HepG2 (cell line): ENCODE measurements around the gene MKS1. TPM values are rescaled to one million over a fixed set of nuclear protein-coding genes. Genes with fewer than 3 reads are reported as not detected.

Experiments used
- ATF6 ChIP-seq: sonication (generic); formaldehyde crosslinking; conservative IDR thresholded peaks from 2 replicates; pipeline ENCODE4 v1.4.0; 2020; ENCODE audit warnings: missing genetic modification reagents
- HNF1B ChIP-seq: sonication (generic); formaldehyde crosslinking; IDR thresholded peaks from 2 replicates; pipeline ENCODE4 v1.5.1; 2020; ENCODE audit warnings: mild to moderate bottlenecking, moderate library complexity, missing genetic modification reagents
- IRF9 ChIP-seq: sonication (generic); formaldehyde crosslinking; IDR thresholded peaks from 2 replicates; pipeline ENCODE4 v1.8.0; 2022; ENCODE audit warnings: missing genetic modification reagents, mild to moderate bottlenecking, borderline replicate concordance
- NFIC ChIP-seq: IDR thresholded peaks from 2 replicates; pipeline ENCODE4 v1.6.1; 2012; ENCODE audit warnings: mild to moderate bottlenecking, low read length, inconsistent platforms
- SOX13 ChIP-seq, 3 experiments: fragments of 450-650 bp in 1 of 3; sonication (generic) in 1 of 3; formaldehyde crosslinking in 1 of 3; IDR thresholded peaks in 2 of 3; conservative IDR thresholded peaks in 1 of 3; 2 replicates each; pipeline versions ENCODE4 v1.5.0 to v1.6.1; 2016 to 2020; ENCODE audit warnings: antibody characterized with exemption in 1 of 3, mild to moderate bottlenecking in 1 of 3, missing compliant biosample characterization in 1 of 3, missing genetic modification reagents in 1 of 3, moderate library complexity in 1 of 3
- SRSF4 ChIP-seq: fragments of 200-400 bp; formaldehyde crosslinking; IDR thresholded peaks from one replicate; pipeline ENCODE4 v1.6.1; 2018; ENCODE audit warnings: mild to moderate bottlenecking, low read depth, low read length, moderate library complexity; ENCODE audit not compliant: poor library complexity, severe bottlenecking
- TFDP2 ChIP-seq: sonication (generic); formaldehyde crosslinking; IDR thresholded peaks from 2 replicates; pipeline ENCODE4 v1.4.0; 2020; ENCODE audit warnings: missing genetic modification reagents
- ZNF136 ChIP-seq: sonication (generic); formaldehyde crosslinking; IDR thresholded peaks from 2 replicates; pipeline ENCODE4 v1.8.1; 2022; ENCODE audit warnings: low read depth, mild to moderate bottlenecking, moderate library complexity, missing genetic modification reagents
- ZNF567 ChIP-seq: sonication (generic); formaldehyde crosslinking; IDR thresholded peaks from 2 replicates; pipeline ENCODE4 v1.8.1; 2023; ENCODE audit warnings: mild to moderate bottlenecking, missing genetic modification reagents, borderline replicate concordance
- ZNF615 ChIP-seq: sonication (generic); formaldehyde crosslinking; IDR thresholded peaks from 2 replicates; pipeline ENCODE4 v1.5.0; 2020; ENCODE audit warnings: mild to moderate bottlenecking, missing genetic modification reagents, borderline replicate concordance
- ZSCAN12 ChIP-seq: sonication (generic); formaldehyde crosslinking; IDR thresholded peaks from 2 replicates; pipeline ENCODE4 v1.9.0; 2021; ENCODE audit warnings: mild to moderate bottlenecking, missing genetic modification reagents
- polyA plus RNA-seq, 8 experiments: library from polyadenylated mRNA; depleted of rRNA in 3 of 8; stranded (reverse) in 7 of 8; unstranded in 1 of 8; fragments of >200 nt; fragmentation: Illumina TruSeq in 4 of 8; extraction: Trizol in 4 of 8; gene quantifications; 2 replicates each; pipeline versions ENCODE4 v1.2.1 to v1.2.3, GENCODE V29; 2011 to 2016; ENCODE audit warnings: low read depth in 4 of 8, missing spikeins in 1 of 8, mixed read lengths in 1 of 8; ENCODE audit not compliant: insufficient read depth in 1 of 8
- total RNA-seq, 5 experiments: library from RNA; depleted of rRNA; stranded (reverse); fragments of >200 nt; fragmentation: Illumina TruSeq; extraction: Trizol; gene quantifications; 2 replicates each; pipeline ENCODE4 v1.2.3, GENCODE V29; 2016; ENCODE audit warnings: low read depth in 1 of 5
- TF ChIP-seq, protein P1 (sequence below): sonication (generic); formaldehyde crosslinking; IDR thresholded peaks from 2 replicates; pipeline ENCODE4 v1.5.0; 2020; ENCODE audit warnings: missing genetic modification reagents
- TF ChIP-seq, protein P2 (sequence below): sonication (generic); formaldehyde crosslinking; IDR thresholded peaks from 2 replicates; pipeline ENCODE4 v1.4.0; 2020; ENCODE audit warnings: mild to moderate bottlenecking, missing genetic modification reagents, borderline replicate concordance

MKS1 gene
- total and polyA plus RNA-seq, 2 of the 13 experiments (the other 11 are each of a cell fraction or from before 2014, with no cell fraction given), result 16.1 to 26.3 TPM

- 0 out of 2 replicates have a peak, but pooled peaks have one; percentile 54 for TF ChIP-seq ATF6
- TF ChIP-seq NFIC, result no peak
- TF ChIP-seq SOX13 (IDR thresholded peaks at IDR 0.05), result no peak
- peak in 1 of 2 experiments; percentile 26; a peak in 1 of 4 replicates for TF ChIP-seq SOX13 (CRISPR knock-in tag; conservative IDR thresholded peaks at IDR 0.05 in 1 of 2, IDR thresholded peaks at IDR 0.05 in 1 of 2)
- TF ChIP-seq ZNF615 (CRISPR knock-in tag), result no peak; the same call in 1 of the 2 replicates
- peak; percentile 92; the same call in 1 of the 2 replicates for TF ChIP-seq ZNF136 (CRISPR knock-in tag)
- TF ChIP-seq, protein P1, sequence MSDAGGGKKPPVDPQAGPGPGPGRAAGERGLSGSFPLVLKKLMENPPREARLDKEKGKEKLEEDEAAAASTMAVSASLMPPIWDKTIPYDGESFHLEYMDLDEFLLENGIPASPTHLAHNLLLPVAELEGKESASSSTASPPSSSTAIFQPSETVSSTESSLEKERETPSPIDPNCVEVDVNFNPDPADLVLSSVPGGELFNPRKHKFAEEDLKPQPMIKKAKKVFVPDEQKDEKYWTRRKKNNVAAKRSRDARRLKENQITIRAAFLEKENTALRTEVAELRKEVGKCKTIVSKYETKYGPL (CRISPR knock-in tag), result no peak
- TF ChIP-seq, protein P2, sequence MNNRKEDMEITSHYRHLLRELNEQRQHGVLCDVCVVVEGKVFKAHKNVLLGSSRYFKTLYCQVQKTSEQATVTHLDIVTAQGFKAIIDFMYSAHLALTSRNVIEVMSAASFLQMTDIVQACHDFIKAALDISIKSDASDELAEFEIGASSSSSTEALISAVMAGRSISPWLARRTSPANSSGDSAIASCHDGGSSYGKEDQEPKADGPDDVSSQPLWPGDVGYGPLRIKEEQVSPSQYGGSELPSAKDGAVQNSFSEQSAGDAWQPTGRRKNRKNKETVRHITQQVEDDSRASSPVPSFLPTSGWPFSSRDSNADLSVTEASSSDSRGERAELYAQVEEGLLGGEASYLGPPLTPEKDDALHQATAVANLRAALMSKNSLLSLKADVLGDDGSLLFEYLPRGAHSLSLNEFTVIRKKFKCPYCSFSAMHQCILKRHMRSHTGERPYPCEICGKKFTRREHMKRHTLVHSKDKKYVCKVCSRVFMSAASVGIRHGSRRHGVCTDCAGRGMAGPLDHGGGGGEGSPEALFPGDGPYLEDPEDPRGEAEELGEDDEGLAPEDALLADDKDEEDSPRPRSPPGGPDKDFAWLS (CRISPR knock-in tag), result peak; percentile 73; the same call in 1 of the 2 replicates
- peak; percentile 90; the same call in 1 of the 2 replicates for TF ChIP-seq IRF9 (CRISPR knock-in tag)
- no peak for TF ChIP-seq SRSF4
- no peak for TF ChIP-seq ZSCAN12
- TF ChIP-seq HNF1B (CRISPR knock-in tag), result peak; percentile 76; the same call in 1 of the 2 replicates
- TF ChIP-seq TFDP2, result peak; percentile 79
- TF ChIP-seq ZNF567, result no peak; the same call in 1 of the 2 replicates
Measured at GRCh38 chr17:58219007-58219788, at the start of gene MKS1 (continued).
